Panc1 (cell line): ENCODE measurements around the gene KLHDC9. TPM values are rescaled to one million over a fixed set of nuclear protein-coding genes. Genes with fewer than 3 reads are reported as not detected.

Experiments
- ATAC-seq: fragments of 200-7000 bp; cut with Tn5 transposase; 2 replicates; pipeline ENCODE4 v1.9.1; 2020; ENCODE audit warnings: mild to moderate bottlenecking, moderate library complexity
- BruUV-seq: library from RNA; stranded (reverse); fragments of 400-500 nt; replicated peaks from 2 replicates; lab custom pipeline; 2021; lab: Mats Ljungman, UMichigan
- CTCF ChIA-PET: fragments of 300-600 bp; sonication (Branson Sonifier 250); formaldehyde crosslinking; loops from one replicate; lab custom pipeline; 2022; ENCODE audit warnings: antibody characterized with exemption; lab: Charles Lee
- POLR2A ChIA-PET: fragments of 300-600 bp; sonication (Branson Sonifier 250); formaldehyde crosslinking; loops from one replicate; lab custom pipeline; 2022; ENCODE audit warnings: antibody characterized with exemption; lab: Charles Lee
- DNase-seq: peaks from one replicate; pipeline ENCODE4 v3.0.0-alpha.2; 2010; ENCODE audit warnings: low read depth, low spot score
- H3K27ac ChIP-seq: 2 replicates; pipeline ENCODE4 v1.5.1; 2011; ENCODE audit warnings: mild to moderate bottlenecking, low read length, inconsistent platforms
- H3K27me3 ChIP-seq: fragments of 200-500 bp; sonication (Bioruptor generic); 2 replicates; pipeline ENCODE4 v1.6.0; 2014; ENCODE audit warnings: low read length, inconsistent platforms; ENCODE audit not compliant: control insufficient read depth, insufficient read depth
- H3K36me3 ChIP-seq: fragments of 200-500 bp; sonication (Bioruptor generic); 2 replicates; pipeline ENCODE4 v1.5.1; 2014; ENCODE audit warnings: inconsistent platforms, mild to moderate bottlenecking, low read length, moderate library complexity; ENCODE audit not compliant: control insufficient read depth, insufficient read depth
- H3K4me1 ChIP-seq: 2 replicates; pipeline ENCODE4 v1.5.1; 2011; ENCODE audit warnings: inconsistent platforms, mild to moderate bottlenecking, low read length, moderate library complexity; ENCODE audit not compliant: control insufficient read depth, insufficient read depth
- H3K4me3 ChIP-seq, 2 experiments: 2 replicates each; pipeline ENCODE4 v1.5.1; 2011 to 2012; ENCODE audit warnings: low read depth in 2 of 2, low read length in 2 of 2, mild to moderate bottlenecking in 2 of 2, inconsistent platforms in 1 of 2, moderate library complexity in 1 of 2
- H3K9me3 ChIP-seq: fragments of 200-500 bp; sonication (Bioruptor generic); 2 replicates; pipeline ENCODE4 v1.5.1; 2014; ENCODE audit warnings: low read depth, mild to moderate bottlenecking, inconsistent platforms, low read length, moderate library complexity; ENCODE audit not compliant: control insufficient read depth, insufficient read depth
- POLR2AphosphoS5 ChIP-seq: IDR thresholded peaks from 2 replicates; pipeline ENCODE4 v1.6.1; 2012; ENCODE audit warnings: mild to moderate bottlenecking, low read depth, low read length, moderate library complexity
- SIN3A ChIP-seq: IDR thresholded peaks from 2 replicates; pipeline ENCODE4 v1.6.1; 2012; ENCODE audit warnings: low read depth, mild to moderate bottlenecking, low read length, moderate library complexity, borderline replicate concordance; ENCODE audit not compliant: insufficient read depth
- TCF7L2 ChIP-seq: IDR thresholded peaks from 2 replicates; pipeline ENCODE4 v1.6.1; 2011; ENCODE audit warnings: mild to moderate bottlenecking, low read depth, low read length, inconsistent platforms
- in situ Hi-C: cut with HindIII; loops from 2 replicates; pipeline ENCODE4 v1.10.0; 2016; ENCODE audit warnings: low sequenced_read_pairs, low pct_unique_long_range_greater_than_20kb
- intact Hi-C: fragments of 100-400 bp; cut with micrococcal nuclease; formaldehyde crosslinking; loops from one replicate; pipeline ENCODE4 v1.10.0; 2022; ENCODE audit not compliant: unreplicated experiment
- total RNA-seq: library from RNA; stranded (reverse); gene quantifications from one replicate; pipeline ENCODE4 v1.2.1, GENCODE V29; 2021; ENCODE audit not compliant: unreplicated experiment
- TF ChIP-seq, protein P1 (sequence below), 2 experiments: IDR thresholded peaks; 2 replicates each; pipeline ENCODE4 v1.6.1; 2011 to 2012; ENCODE audit warnings: low read depth in 2 of 2, control low read depth in 1 of 2, low read length in 1 of 2, mild to moderate bottlenecking in 1 of 2, moderate library complexity in 1 of 2; ENCODE audit not compliant: insufficient read depth in 1 of 2
- TF ChIP-seq, protein P2 (sequence below): fragments of 450-650 bp; IDR thresholded peaks from 2 replicates; pipeline ENCODE4 v1.5.1; 2017; ENCODE audit warnings: mild to moderate bottlenecking

Gene KLHDC9
- total RNA-seq, 1 experiment from 2014 or later = 7.6 TPM

DNA sequence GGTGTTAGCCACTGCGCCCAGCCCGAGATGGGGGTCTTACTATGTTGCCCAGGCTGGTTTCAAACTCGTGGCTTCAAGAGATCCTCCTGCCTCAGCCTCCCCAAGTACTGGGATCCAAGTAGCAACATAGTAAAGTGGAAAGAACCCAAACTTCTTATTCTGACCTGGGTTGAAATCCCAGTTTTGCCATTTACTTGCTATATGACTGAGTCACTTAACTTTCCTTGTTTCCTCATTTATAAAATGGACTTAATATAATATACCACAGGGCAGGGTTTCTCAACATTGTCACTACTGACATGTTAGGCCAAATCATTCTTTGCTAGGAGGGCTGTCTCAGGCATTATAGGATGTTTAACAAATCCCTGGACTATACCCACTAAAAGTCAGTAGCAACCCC lies 13.0 kb downstream of the KLHDC9 start:
- in situ Hi-C loops (no loop called here), intact Hi-C loops (no loop called here)
- DNase-seq (no peak), ATAC-seq (no peak)
- peaks cover 12% of the 10 kb centered on the region for H3K4me1 ChIP-seq
- H3K27me3 ChIP-seq = no peaks in the 10 kb centered on the region
- no peaks in the 10 kb centered on the region for H3K9me3 ChIP-seq
- ChIA-PET CTCF (no interaction called here), POLR2A (no interaction called here)
- BruUV-seq = no TSS peak
- TF ChIP-seq, protein P1, sequence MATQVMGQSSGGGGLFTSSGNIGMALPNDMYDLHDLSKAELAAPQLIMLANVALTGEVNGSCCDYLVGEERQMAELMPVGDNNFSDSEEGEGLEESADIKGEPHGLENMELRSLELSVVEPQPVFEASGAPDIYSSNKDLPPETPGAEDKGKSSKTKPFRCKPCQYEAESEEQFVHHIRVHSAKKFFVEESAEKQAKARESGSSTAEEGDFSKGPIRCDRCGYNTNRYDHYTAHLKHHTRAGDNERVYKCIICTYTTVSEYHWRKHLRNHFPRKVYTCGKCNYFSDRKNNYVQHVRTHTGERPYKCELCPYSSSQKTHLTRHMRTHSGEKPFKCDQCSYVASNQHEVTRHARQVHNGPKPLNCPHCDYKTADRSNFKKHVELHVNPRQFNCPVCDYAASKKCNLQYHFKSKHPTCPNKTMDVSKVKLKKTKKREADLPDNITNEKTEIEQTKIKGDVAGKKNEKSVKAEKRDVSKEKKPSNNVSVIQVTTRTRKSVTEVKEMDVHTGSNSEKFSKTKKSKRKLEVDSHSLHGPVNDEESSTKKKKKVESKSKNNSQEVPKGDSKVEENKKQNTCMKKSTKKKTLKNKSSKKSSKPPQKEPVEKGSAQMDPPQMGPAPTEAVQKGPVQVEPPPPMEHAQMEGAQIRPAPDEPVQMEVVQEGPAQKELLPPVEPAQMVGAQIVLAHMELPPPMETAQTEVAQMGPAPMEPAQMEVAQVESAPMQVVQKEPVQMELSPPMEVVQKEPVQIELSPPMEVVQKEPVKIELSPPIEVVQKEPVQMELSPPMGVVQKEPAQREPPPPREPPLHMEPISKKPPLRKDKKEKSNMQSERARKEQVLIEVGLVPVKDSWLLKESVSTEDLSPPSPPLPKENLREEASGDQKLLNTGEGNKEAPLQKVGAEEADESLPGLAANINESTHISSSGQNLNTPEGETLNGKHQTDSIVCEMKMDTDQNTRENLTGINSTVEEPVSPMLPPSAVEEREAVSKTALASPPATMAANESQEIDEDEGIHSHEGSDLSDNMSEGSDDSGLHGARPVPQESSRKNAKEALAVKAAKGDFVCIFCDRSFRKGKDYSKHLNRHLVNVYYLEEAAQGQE (IDR thresholded peaks at IDR 0.05; ENCODE audit: insufficient read depth in 1 of 2, low read depth in 2 of 2, low read length in 1 of 2) = no peak
- no peak for TF ChIP-seq POLR2AphosphoS5
- no peak for TF ChIP-seq TCF7L2
- TF ChIP-seq SIN3A = no peak
- TF ChIP-seq, protein P2, sequence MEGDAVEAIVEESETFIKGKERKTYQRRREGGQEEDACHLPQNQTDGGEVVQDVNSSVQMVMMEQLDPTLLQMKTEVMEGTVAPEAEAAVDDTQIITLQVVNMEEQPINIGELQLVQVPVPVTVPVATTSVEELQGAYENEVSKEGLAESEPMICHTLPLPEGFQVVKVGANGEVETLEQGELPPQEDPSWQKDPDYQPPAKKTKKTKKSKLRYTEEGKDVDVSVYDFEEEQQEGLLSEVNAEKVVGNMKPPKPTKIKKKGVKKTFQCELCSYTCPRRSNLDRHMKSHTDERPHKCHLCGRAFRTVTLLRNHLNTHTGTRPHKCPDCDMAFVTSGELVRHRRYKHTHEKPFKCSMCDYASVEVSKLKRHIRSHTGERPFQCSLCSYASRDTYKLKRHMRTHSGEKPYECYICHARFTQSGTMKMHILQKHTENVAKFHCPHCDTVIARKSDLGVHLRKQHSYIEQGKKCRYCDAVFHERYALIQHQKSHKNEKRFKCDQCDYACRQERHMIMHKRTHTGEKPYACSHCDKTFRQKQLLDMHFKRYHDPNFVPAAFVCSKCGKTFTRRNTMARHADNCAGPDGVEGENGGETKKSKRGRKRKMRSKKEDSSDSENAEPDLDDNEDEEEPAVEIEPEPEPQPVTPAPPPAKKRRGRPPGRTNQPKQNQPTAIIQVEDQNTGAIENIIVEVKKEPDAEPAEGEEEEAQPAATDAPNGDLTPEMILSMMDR = no peak
- no peak overlapping the region for H3K4me3 ChIP-seq
- H3K36me3 ChIP-seq = no peaks in the 10 kb centered on the region; the same call in 1 of the 2 replicates
- H3K27ac ChIP-seq = no peak overlapping the region

DNA sequence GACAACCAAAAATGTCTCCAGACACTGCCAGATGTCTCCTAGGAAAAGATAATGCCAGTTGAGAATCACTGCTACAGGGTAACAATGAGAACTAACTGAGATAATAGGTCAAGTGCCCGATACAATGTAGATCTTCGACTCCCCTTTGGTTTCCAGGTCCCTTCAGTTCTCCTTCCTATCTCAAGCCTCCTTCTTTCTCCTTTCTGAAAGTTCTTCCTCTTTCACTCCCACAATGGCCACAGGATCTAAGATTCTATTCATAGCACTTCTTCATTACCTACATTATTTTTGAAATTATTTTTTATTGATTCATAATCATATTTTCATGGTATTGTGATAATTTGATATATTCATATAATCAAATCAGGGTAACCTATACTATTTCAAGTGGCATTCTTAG lies 13.4 kb downstream of the KLHDC9 start:
- ChIA-PET CTCF (no interaction called here), POLR2A (no interaction called here)
- H3K4me3 ChIP-seq = no peak overlapping the region
- peaks cover 15% of the 10 kb centered on the region for H3K4me1 ChIP-seq
- H3K36me3 ChIP-seq = no peaks in the 10 kb centered on the region; the same call in 1 of the 2 replicates
- H3K9me3 ChIP-seq = no peaks in the 10 kb centered on the region
- DNase-seq (no peak), ATAC-seq (no peak)
- BruUV-seq = no TSS peak
- in situ Hi-C loops (no loop called here), intact Hi-C loops (no loop called here)
- H3K27ac ChIP-seq = no peak overlapping the region
- no peaks in the 10 kb centered on the region for H3K27me3 ChIP-seq
- TF ChIP-seq, protein P1 (IDR thresholded peaks at IDR 0.05; ENCODE audit: insufficient read depth in 1 of 2, low read depth in 2 of 2, low read length in 1 of 2) = no peak
- TF ChIP-seq POLR2AphosphoS5 (no peak), TCF7L2 (no peak), SIN3A (no peak)
- TF ChIP-seq, protein P2 = no peak
